Activated naive CD4-positive, alpha-beta T cell treated with anti-CD3 and anti-CD28 coated beads, Interleukin-2, amount 50 U/mL, for 16 hours (primary cell): Measurements from ENCODE around the gene PAM16.

Experiments used
- DNase-seq: peaks from one replicate; pipeline ENCODE4 v3.0.0-alpha.2; 2020

The PAM16 gene

GRCh38 chr16:4293181-4293716, 57.9 kb downstream of the PAM16 start:
- DNase-seq: no peak

- no peak for DNase-seq
Observed at GRCh38 chr16:4291699-4292098, 59.4 kb downstream of the PAM16 start.
